HPDE6-E6E7 (cell line): Measurements from ENCODE around the gene DEDD.

Source experiments
- DNase-seq: peaks from one replicate; pipeline ENCODE4 v3.0.0; 2011; ENCODE audit warnings: missing footprints; ENCODE audit errors: extremely low spot score

The DEDD gene, protein sequence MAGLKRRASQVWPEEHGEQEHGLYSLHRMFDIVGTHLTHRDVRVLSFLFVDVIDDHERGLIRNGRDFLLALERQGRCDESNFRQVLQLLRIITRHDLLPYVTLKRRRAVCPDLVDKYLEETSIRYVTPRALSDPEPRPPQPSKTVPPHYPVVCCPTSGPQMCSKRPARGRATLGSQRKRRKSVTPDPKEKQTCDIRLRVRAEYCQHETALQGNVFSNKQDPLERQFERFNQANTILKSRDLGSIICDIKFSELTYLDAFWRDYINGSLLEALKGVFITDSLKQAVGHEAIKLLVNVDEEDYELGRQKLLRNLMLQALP

DNA sequence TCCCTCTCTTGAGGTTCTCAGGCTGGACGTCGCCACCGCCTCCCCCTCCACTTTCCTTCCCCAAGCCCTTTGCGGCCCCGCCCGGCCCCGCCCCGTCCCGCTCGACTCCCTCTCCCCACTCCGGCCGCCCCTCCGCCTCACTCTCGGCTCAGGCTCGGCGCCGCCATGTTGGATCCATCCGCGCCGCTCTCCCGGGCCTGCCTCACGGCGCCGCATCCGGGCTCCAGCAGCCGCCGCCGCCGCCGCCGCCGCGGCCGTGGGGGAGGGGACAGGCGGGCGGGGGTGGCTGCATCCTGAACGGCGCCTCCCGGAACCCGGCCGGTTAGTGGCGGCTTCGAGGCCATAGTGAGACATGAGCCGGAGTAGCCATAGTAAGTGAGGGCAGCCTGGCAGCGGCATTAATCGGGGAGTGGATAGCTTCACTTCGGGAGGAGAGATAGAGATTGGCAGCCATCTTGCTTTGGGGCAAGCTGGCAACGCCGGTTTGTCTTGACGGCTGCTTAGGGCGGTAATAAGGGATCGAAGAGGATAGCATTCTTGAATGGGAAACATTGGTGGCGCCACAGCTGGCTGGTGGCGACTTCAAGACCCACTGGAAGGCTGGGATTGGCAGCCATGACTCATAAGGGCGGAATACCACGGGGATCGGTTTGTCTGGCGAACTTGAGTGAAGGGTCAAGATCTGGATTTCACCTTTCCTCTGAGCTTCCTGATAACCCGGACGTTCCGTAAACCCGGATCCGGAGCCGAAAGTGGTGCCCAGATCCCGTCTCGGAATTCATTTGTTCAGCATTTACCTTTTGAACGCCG, at the start of gene DEDD:
DEDD (minus strand) TSS at position 258 of the 810 bp plus-strand sequence. CDS start 8,205 bp downstream, outside the sequence.
- peak; percentile 91 for DNase-seq

DNA sequence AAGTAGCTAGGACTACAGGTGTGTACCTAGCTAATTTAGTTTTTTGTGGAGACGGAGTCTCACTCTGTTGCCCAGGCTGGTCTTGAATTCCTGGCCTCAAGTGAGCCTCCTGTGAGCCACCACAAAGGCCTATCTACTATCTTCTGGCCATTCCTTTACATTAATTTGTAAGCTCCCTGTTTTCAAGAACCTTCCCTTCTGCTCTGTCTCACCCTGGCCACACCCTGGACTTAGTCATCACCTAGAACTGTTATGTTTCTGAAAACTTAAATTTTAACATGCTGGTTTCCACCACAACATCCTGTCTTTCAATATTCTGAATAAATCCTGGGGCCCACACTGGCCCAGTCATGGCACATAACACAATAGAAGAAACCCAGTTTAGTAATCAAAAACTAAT, 49.7 kb upstream of the DEDD start:
- DNase-seq: no peak

DNA sequence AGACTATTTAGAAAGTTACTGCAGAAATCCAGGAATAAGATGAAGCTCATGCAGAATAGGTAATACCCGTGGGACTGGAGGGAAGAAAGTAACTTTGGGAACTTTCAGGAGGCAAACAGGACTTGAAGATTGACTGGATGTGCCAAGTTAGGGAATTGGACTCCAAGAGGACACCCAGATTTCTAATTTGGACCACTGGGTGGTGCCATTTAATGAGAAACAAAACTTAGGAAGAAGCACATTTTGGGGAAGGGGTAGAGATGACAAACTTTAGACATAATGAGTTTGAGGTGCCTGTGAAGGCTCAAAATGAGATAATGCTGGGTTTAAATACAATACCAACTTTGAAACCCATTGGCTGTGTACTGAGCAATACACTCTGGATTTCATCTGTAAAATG, 48.2 kb upstream of the DEDD start:
- DNase-seq: no peak

DNA sequence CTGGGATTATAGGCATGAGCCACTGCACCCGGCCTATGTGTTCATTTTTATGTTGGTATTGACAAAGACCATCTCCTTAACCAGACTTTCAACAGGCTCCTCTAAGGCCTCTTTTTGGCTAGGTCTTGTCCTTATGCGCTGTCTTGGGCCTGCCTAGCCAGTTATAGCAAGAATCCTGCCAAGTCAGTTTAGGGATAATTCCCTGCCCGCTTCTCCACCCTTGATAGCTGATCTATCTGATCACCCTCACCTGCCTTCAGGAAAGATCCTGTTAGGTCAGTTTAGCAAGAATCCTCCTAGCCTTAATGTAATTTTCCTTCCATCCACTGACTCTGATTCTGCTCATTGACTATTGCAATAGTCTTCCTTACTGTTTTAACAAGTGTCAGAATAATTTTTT, 47.2 kb upstream of the DEDD start:
- no peak for DNase-seq

DNA sequence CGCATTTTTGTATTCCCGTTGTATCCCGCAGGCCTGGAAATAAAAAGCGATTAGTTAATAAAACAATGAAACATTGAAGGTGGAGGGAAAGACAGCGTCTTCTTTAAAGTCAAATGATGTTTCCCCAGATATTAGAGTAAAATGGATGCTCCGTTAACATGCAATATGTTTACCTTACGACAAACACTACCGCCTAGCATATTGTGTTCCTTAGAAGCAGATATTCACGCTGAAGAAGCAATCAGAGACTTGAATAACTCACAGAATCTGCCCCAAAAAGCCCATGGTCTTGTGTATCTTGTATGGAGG, 45.4 kb upstream of the DEDD start:
- no peak for DNase-seq

DNA sequence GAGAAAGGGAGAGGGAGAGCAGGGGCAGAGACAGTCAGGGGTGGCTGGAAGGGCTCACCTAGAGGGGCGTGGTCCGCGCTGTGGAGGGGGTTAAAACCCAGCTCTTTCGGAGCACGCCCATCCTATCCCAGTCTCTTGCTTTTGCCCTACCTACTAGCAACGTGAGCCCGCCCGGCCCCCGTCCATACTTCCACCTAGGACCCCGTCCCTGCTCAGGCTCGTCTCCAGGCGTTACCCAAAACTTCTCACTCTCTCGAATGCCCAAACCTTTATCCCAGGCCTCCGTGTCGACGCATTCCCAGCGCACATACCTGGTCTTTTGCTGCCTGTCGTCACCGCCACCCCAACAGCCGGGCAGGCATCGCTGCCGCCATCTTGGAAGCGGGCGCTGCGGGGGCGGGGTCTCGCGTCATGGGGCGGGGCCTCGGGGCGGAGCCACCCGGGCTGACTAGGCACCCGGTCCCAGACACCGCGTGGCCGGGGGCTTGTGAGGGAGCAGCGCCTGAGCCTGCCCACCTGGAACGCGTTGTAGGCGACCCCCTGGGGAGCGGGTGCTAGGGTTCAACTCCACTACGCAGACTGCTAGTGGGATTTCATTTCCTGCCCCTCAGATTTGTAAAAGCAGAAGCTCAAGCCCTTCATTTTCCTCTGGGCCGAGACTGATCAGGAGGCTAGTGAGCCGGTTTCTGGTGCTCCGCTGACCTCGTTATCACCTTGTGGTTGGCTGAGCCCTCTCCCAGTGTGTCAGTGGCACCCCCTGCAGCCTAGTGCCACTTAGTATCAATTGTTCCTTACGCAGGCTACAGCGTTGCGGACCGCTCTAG, 44.9 kb upstream of the DEDD start, which contains the start of gene B4GALT3:
B4GALT3 (minus strand) TSS at position 396 of the 824 bp plus-strand sequence. CDS start 1,447 bp downstream, outside the sequence.
- peak; percentile 94 for DNase-seq

DNA sequence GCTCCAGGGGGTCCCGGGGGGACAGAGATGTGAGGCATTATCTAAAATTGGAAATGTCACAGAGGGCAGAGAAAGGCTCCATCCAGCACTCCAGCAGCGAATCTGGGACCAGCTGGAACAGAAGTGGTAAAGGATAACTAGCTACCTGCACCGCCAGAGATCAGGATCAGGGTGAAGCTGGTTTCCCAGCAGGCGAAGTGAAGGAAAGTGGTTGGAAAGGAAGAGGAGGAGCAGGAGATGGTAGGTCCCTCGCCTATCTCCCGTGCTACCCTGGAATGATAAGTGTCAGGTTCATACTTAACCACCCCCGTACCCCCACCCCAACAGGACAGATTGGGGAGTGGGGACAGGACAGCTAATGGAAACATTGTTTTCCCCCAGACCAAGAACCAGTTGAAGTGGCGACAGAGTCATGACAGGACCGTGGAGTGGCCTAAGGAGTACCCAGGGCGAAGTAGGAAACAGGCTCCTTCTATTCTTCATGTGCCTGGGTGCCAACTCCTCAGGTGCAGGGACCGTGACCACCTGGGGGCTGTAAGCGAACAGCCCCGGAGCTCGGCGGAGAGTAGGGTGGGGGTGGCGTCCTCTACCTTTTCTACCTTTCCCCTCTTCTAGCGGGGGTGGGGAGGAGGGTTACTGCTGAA, 44.1 kb upstream of the DEDD start:
- no peak for DNase-seq

DNA sequence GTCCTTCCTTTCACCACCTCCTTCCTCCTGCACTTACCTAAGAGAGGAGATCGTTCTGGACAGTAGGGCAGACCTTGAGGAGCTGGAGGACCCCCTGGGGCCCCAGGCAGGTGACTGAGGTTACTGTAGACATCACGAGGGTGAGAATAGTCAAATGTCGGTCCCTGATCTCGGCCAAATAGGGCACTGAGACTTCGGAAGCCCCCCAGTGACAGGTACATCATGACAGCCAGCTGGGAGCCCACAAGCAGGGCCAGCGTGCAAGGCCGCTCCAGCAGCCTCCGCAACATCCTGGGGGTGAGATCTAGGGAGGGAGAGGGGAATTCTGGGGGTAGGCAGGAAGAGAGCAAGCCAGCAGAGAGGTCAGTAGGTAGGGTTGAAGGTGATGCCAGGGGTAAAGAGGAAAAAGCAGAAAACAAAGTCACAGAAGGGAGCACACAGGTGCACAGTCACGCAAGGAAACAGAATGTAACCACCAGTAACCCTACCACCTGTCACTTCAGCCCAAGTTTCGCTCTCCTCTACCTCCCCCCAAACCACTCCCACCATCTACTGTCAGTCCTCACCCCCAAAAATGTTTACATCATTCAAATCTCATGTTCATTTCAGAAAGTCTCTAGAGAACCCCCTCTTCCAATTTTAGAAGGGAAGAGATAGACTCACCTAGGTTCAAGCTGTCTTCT, 43.4 kb upstream of the DEDD start:
- DNase-seq: no peak

DNA sequence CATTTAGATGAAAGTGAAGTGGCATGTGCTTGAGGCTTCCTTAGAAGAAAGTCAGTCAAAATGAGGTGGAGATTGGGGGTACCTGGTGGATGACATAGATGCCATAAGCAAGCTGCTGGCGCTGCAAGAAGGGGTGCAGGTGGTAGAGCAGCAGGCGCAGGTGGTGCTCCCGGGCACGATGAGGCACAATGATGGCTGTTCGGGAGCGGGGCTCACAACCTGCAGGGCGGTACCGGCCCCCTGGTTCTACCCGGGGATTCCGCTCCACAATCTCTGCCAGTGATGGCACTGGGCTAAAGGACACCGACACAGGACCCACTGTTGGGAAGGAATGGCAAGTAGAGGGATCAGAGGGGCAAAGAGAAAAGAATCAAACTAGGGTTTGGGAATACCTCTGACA, 42.4 kb upstream of the DEDD start:
- no peak for DNase-seq

DNA sequence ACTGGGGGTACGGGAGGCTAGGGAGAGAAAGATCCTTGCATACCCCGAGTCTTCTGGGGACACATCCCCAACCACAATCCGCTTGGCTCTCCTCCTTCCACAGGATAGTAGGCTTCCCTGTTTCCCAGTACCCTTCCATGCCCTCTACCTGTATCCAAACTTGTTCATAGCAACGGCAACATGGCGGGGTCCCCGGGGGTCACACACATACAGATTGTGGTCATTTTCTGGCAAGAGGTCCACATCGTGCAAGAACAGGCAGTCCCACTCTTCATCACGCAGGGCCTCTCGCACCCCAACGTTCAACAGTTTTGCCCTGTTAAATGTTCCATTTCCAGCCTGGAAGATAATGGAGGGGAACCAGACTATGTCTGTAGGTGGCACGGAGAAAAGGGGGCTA, 41.2 kb upstream of the DEDD start:
- no peak for DNase-seq

DNA sequence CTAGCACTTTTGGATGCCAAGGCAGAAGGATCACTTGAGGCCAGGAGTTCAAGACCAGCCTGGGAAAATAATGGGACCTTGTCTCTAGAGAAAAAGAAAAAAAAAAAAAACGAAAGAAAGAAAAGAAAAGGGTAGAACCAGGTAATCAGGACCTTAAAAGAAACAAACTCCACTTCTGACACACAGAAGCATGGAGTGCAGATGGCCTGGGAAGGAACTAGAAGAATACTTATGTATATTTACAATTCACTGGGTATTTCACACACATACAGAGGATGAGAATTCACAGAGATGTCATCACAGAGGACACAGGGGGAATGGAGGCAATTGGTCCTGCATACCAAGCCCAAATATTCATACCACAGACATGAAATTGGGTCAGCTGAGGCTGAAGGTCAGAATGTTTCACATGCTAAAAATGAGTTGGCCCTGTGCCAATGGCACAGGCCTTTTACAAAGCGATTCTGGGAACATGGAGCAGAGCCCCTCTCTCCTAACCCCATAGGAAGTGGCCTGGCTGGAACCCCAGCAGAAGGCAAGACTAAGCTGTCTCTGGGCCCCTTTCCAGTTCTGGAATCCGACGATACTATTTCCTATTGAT, 40.4 kb upstream of the DEDD start:
- no peak for DNase-seq

DNA sequence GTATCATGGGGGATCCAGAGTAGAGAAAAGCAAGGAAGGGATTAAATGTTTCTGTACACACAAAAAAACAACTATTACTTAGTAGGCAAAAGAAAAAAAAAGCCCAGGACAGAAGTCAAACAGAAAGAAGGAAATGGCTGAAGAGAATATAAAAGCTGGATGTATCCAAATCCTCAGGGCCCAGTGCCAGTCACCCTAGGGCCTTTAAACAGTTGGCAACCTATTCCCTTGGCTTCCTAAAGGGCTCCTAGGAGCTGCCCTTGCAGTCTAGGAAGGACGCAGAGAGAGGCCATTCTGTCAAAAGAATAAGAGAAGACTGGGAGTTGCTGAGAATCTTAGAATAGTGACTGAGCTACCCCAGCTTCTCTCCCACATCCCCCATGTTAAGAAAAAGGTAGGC, 39.9 kb upstream of the DEDD start:
- no peak for DNase-seq

DNA sequence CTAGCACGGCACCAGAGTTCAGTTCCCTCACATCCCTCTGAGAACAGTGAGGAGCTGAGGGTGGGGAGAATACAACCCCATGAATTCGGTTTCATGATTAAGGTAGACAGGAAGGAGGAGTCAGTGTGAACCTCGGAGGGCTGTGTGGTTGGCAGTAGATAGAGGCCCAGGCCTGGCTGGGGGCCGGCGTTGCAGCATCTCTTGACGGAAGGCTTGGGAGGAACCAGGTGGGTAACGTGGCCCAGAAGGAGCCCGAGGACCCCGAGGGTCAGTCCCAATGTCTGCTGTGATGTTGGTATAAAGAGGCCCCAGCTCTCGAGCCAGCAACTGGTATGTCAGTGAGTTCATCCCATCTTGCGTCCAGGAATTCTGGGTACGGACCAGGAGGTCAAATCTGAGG, 39.2 kb upstream of the DEDD start:
- DNase-seq: no peak

DNA sequence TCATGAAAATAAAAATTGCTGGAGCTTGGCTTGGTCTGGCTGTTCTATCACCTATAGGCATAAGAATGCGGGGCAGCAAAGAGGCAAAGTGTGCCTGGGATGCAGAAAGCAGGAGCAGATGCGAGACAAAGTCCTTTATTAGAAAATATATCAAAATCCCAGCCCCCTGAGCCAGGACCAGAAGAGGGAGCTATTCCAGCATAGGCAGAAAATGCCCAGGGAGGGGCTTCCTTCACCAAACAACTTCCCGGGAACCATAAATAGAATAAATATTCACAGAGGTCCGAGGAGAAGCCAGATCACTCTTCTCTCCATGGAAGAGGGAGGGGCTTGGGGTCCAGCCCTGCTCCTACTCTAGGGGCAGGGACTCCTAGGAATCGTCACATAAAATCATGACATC, 38.7 kb upstream of the DEDD start:
- DNase-seq: no peak

DNA sequence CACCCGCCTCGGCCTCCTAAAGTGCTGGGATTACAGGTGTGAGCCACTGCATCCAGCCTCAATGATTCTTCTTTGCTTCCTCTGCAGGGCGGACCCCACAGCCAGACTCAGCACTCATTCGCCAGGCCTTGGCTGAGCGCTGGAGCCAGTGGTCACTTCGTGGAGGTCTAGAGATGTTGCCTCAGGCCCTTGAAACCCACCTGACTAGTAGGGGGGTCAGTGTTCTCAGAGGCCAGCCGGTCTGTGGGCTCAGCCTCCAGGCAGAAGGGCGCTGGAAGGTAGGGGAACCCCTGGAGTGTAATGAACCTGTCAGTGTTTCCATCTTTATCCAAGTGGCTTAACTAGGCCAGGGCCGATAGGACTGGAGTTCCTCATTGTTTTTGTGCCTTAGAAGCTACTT, 36.4 kb upstream of the DEDD start:
- no peak for DNase-seq

DNA sequence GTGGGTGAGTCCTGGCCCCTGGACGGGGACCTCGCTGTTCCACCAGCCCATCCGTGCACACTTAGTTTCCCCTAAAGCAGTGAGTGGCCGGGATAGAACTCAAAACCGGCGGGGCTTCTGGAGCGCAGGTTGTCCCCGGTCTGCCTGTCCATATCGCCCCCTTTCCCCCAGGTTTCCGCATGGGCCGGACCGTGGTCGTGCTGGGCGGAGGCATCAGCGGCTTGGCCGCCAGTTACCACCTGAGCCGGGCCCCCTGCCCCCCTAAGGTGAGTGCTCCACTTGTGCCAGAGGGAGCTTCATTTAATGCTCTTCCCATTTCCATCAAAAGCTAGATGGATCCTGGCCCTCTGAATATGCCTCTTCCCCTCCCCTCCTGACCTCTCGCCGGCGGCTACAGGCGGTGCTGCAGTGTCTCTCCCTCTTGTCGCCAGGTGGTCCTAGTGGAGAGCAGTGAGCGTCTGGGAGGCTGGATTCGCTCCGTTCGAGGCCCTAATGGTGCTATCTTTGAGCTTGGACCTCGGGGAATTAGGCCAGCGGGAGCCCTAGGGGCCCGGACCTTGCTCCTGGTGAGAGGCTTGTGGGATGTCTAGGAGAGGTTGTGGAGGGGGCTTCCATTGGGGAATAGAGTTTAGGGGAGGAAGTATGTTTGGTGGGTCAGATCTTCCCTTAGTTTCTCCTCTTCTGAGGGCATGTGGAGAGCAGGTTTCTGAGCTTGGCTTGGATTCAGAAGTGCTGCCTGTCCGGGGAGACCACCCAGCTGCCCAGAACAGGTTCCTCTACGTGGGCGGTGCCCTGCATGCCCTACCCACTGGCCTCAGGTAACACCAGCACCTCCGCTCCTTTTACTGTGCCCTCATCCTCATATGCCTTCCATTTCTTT, 34.4 kb upstream of the DEDD start:
- no peak for DNase-seq

DNA sequence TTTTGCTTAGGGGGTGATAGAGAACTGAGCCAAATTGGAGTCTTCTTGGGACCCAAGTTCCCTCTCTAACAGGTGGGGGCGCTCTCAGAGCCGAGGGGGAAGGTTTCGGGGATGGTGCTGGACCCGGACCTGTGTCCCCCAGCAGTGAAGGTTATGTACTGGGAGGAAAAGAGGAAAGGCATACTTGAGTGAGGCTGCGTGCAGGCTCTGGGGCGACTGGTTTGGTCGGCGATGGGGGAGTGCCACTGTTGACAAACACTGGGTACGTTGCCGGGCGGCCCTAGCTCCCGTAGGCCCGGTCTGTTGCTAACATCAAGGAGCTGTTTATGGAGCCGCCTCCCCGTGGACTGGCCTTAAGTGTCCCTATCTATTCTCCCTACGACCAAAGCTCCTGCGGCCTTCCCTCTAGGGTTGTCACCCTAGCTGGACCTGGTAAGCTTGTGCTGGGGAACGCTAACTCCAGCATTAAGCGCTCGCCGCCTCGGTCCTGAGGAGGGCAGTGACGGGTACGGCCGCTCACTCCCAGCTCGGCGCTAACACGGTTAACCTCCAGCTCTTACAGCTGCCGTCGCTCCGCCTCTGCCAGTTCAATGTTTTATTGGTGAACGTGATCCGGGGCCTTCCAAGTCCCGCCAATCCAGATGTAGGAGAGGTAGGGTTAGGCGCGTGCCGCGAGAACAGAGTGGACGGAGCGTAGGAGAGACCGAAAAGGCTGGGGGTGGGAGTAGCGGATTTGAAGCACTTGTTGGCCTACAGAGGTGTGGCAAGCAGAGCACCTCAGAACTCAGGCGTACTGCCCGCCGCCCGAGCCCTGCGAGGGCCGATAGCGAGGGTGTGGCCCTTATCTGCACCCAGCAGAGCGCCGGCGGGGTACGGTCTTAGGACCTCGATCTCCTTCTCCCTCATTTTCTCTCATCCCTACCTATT, 33.5 kb upstream of the DEDD start, which contains the start of gene PPOX:
PPOX (plus strand) TSS at position 685 of the 927 bp plus-strand sequence. CDS start 422 bp downstream, outside the sequence.
- DNase-seq: peak; percentile 94

DNA sequence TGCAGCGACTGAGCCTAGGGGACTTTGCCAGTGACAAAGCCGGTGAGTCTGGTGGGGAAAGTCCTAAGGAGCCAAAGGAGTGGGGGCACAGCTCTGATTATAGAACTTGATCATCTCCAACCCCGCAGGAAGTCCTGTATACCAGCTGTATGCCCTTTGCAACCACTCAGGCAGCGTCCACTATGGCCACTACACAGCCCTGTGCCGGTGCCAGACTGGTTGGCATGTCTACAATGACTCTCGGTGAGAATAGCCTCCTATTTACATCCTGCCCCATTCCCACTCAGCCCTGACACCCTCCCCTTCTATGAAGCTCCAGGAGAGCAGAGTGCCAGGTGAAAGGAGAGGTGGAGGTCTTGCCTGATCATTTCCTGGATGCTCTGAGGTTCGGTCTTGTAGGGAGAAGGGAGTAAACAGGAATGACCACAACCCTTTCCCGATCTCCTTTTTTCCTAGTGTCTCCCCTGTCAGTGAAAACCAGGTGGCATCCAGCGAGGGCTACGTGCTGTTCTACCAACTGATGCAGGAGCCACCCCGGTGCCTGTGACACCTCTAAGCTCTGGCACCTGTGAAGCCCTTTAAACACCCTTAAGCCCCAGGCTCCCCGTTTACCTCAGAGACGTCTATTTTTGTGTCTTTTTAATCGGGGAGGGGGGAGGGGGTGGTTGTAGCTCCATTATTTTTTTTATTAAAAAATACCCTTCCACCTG, 32.6 kb upstream of the DEDD start:
- DNase-seq: no peak
